ENCODE measurements around the gene GMPPB. TPM values are rescaled to one million over a fixed set of nuclear protein-coding genes. Genes with fewer than 3 reads are reported as not detected.
"Not testable (repeated sequence)": the region's sequence is repeated elsewhere in the genome, so short reads cannot be mapped to it uniquely, and the experiment has no call there.

Gene GMPPB
- total and polyA plus RNA-seq, 4 donors: 12.6 to 57.8 (median 35.6) TPM

- TF ChIP-seq REST (IDR thresholded peaks at IDR 0.05) (no peak), HNF4G (IDR thresholded peaks at IDR 0.05) (no peak), YY1 (IDR thresholded peaks at IDR 0.05) (no peak), MAX (IDR thresholded peaks at IDR 0.05) (no peak), TAF1 (conservative IDR thresholded peaks at IDR 0.05) (no peak), FOXA1 (IDR thresholded peaks at IDR 0.05) (no peak), HNF4A (conservative IDR thresholded peaks at IDR 0.05) (no peak), SP1 (IDR thresholded peaks at IDR 0.05) (no peak), RAD21 (IDR thresholded peaks at IDR 0.05) (no peak), EGR1 (IDR thresholded peaks at IDR 0.05; ENCODE audit: low read depth in 2 of 2) (no peak), FOXA2 (IDR thresholded peaks at IDR 0.05) (no peak)
These were observed 23.7 kb downstream of the GMPPB start (continued) for GRCh38 chr3:49700014-49700413.

GRCh38 chr3:49699281-49699979, 24.3 kb downstream of the GMPPB start:
- Histone ChIP-seq H3K27me3 (ENCODE audit: control insufficient read depth in 4 of 4, insufficient read depth in 4 of 4, low read length in 3 of 4) (no peaks in the 10 kb centered on the region), H3K4me3 (ENCODE audit: low read depth in 1 of 3, low read length in 3 of 3) (no peak overlapping the region), H3K9me3 (ENCODE audit: control insufficient read depth in 4 of 4, low read length in 3 of 4) (no peaks in the 10 kb centered on the region), H3K27ac (ENCODE audit: low read depth in 1 of 2, low read length in 2 of 2) (no peak overlapping the region), H3K4me1 (ENCODE audit: control insufficient read depth in 4 of 4, insufficient read depth in 4 of 4, low read length in 3 of 4) (peaks cover 0 to 1% (median under 1%) of the 10 kb centered on the region in 4 donors), H3K9ac (ENCODE audit: low read depth in 1 of 2, low read length in 2 of 2) (no peak overlapping the region), H3K36me3 (ENCODE audit: control insufficient read depth in 4 of 4, insufficient read depth in 3 of 4, low read depth in 1 of 4, low read length in 3 of 4) (peaks cover 29 to 66% (median 36%) of the 10 kb centered on the region in 4 donors)
- no peak for TF ChIP-seq RXRA (IDR thresholded peaks at IDR 0.05)
- TF ChIP-seq TAF1 (conservative IDR thresholded peaks at IDR 0.05): no peak
- no peak for TF ChIP-seq FOXA1 (IDR thresholded peaks at IDR 0.05)
- no peak for TF ChIP-seq HNF4A (conservative IDR thresholded peaks at IDR 0.05)
- TF ChIP-seq SP1 (IDR thresholded peaks at IDR 0.05): no peak
- TF ChIP-seq HNF4G (IDR thresholded peaks at IDR 0.05): no peak
- no peak for TF ChIP-seq EGR1 (IDR thresholded peaks at IDR 0.05; ENCODE audit: low read depth in 2 of 2)
- TF ChIP-seq GABPA (IDR thresholded peaks at IDR 0.05 in 1 of 2, conservative IDR thresholded peaks at IDR 0.05 in 1 of 2): no peak
- TF ChIP-seq RAD21 (IDR thresholded peaks at IDR 0.05): no peak
- TF ChIP-seq CTCF (IDR thresholded peaks at IDR 0.05; ENCODE audit: low read depth, low read length, missing input control): no peak
- no peak for TF ChIP-seq REST (IDR thresholded peaks at IDR 0.05)
- no peak for TF ChIP-seq ZBTB33 (IDR thresholded peaks at IDR 0.05)
- no peak for TF ChIP-seq NR2F2 (IDR thresholded peaks at IDR 0.05)
- TF ChIP-seq YY1 (IDR thresholded peaks at IDR 0.05): no peak
- TF ChIP-seq MAX (IDR thresholded peaks at IDR 0.05): no peak
- TF ChIP-seq JUND (IDR thresholded peaks at IDR 0.05): no peak
- DNase-seq (ENCODE audit: low spot score): no peak
- WGBS: 92% methylated on average over 16 of the region's 16 CpGs

- not testable (repeated sequence) for H3K27ac ChIP-seq (ENCODE audit: low read depth in 1 of 2, low read length in 2 of 2); H3K27me3 ChIP-seq (ENCODE audit: control insufficient read depth in 4 of 4, insufficient read depth in 4 of 4, low read length in 3 of 4); H3K9me3 ChIP-seq (ENCODE audit: control insufficient read depth in 4 of 4, low read length in 3 of 4); DNase-seq (ENCODE audit: low spot score); H3K4me3 ChIP-seq (ENCODE audit: low read depth in 1 of 3, low read length in 3 of 3); H3K9ac ChIP-seq (ENCODE audit: low read depth in 1 of 2, low read length in 2 of 2)
- Histone ChIP-seq H3K4me1 (ENCODE audit: control insufficient read depth in 4 of 4, insufficient read depth in 4 of 4, low read length in 3 of 4) (peaks cover 5 to 18% (median 13%) of the 10 kb centered on the region in 4 donors), H3K36me3 (ENCODE audit: control insufficient read depth in 4 of 4, insufficient read depth in 3 of 4, low read depth in 1 of 4, low read length in 3 of 4) (peaks cover 17 to 31% (median 21%) of the 10 kb centered on the region in 4 donors)
- WGBS: 87% methylated on average over 4 of the region's 4 CpGs
These were observed 28.3 kb downstream of the GMPPB start for GRCh38 chr3:49695350-49696015.

Data from liver (tissue), 9 donors.